ENCODE data around the gene CLCN7. TPM values are rescaled to one million over a fixed set of nuclear protein-coding genes. Genes with fewer than 3 reads are reported as not detected.

CLCN7 gene
- total and polyA plus RNA-seq, 2 donors (not counting 3 experiments of a cell fraction or from before 2014, with no cell fraction given) = 59.8 to 94.9 TPM

GRCh38 chr16:1489077-1489476 lies 14.2 kb upstream of the CLCN7 start:
- Histone ChIP-seq H3K27me3 (ENCODE audit: control insufficient read depth in 2 of 2, insufficient read depth in 2 of 2, low read length in 2 of 2) (no peaks in the 10 kb centered on the region), H3K4me1 (ENCODE audit: control insufficient read depth, extremely low read depth, insufficient read depth, low read length) (peaks cover 9% of the 10 kb centered on the region), H3K4me2 (ENCODE audit: insufficient read depth, low read length) (no peak overlapping the region), H3K9me3 (replicated peaks; ENCODE audit: control insufficient read depth, insufficient read depth, low read length) (no peaks in the 10 kb centered on the region), H3K27ac (ENCODE audit: insufficient read depth, low read depth, low read length) (no peak overlapping the region), H3K9me1 (replicated peaks; ENCODE audit: control insufficient read depth, extremely low read depth, insufficient read depth, low read length) (no peaks in the 10 kb centered on the region), H3K9ac (replicated peaks; ENCODE audit: extremely low read depth, insufficient read depth, low read length) (no peak overlapping the region), H3K4me3 (replicated peaks in 1 of 3; ENCODE audit: insufficient read depth in 1 of 3, low read depth in 1 of 3, low read length in 3 of 3) (no peak overlapping the region), H2AFZ (ENCODE audit: low read depth, low read length) (no peak overlapping the region), H4K20me1 (replicated peaks; ENCODE audit: control insufficient read depth, extremely low read depth, insufficient read depth, low read length) (no peaks in the 10 kb centered on the region), H3K79me2 (ENCODE audit: control insufficient read depth, insufficient read depth, low read length) (peaks cover 6% of the 10 kb centered on the region), H3K36me3 (ENCODE audit: control insufficient read depth in 2 of 2, extremely low read depth in 1 of 2, insufficient read depth in 2 of 2, low read length in 2 of 2) (no peaks in the 10 kb centered on the region)
- BruUV-seq (replicated peaks) = no TSS peak
- intact Hi-C loops (cut with micrococcal nuclease) = no loop called here
- dilution Hi-C loops (cut with MboI; ENCODE audit: extremely low pct_ligation_motif_present, low sequenced_read_pairs) = no loop called here
- DNase-seq (ENCODE audit: low read depth, low spot score) = no peak
- ChIA-PET POLR2A (no interaction called here), CTCF (no interaction called here)
- FAIRE-seq = no peak
- TF ChIP-seq JUN (IDR thresholded peaks at IDR 0.05; ENCODE audit: borderline replicate concordance, insufficient read depth, insufficient read length, low read depth) = no peak
- TF ChIP-seq MYC (IDR thresholded peaks at IDR 0.05; ENCODE audit: low read depth, low read length) = no peak
- TF ChIP-seq MAX (IDR thresholded peaks at IDR 0.05; ENCODE audit: insufficient read depth, insufficient read length) = no peak
- TF ChIP-seq CTCF (IDR thresholded peaks at IDR 0.05; ENCODE audit: extremely low read depth in 1 of 2, insufficient read depth in 1 of 2, low read depth in 1 of 2, low read length in 2 of 2) = no peak
- TF ChIP-seq EZH2 (IDR thresholded peaks at IDR 0.05; ENCODE audit: borderline replicate concordance, low read depth, low read length, severe bottlenecking) = no peak
- TF ChIP-seq FOS (IDR thresholded peaks at IDR 0.05; ENCODE audit: borderline replicate concordance, insufficient read depth, low read length) = no peak
- no peak for TF ChIP-seq POLR2A (IDR thresholded peaks at IDR 0.05; ENCODE audit: low read depth, low read length)
- TF ChIP-seq GATA2 (IDR thresholded peaks at IDR 0.05; ENCODE audit: insufficient read depth, insufficient read length, low read depth, low read length) = no peak
- no peak for TF ChIP-seq POLR2AphosphoS5 (IDR thresholded peaks at IDR 0.05; ENCODE audit: insufficient read depth, low read depth, low read length)
